Neural progenitor cell (in vitro differentiated cells): ENCODE measurements around the gene SLX1A. TPM values are rescaled to one million over a fixed set of nuclear protein-coding genes. Genes with fewer than 3 reads are reported as not detected.
"Not testable (repeated sequence)": the region's sequence is repeated elsewhere in the genome, so short reads cannot be mapped to it uniquely, and the experiment has no call there.

Experiments used
- DNase-seq: peaks from one replicate; pipeline ENCODE4 v3.0.0-alpha.2; 2016; ENCODE audit warnings: low spot score
- H2AFZ ChIP-seq: fragments of 200-600 bp; sonication (generic); replicated peaks from 2 replicates; pipeline ENCODE4 v1.6.1; 2016; ENCODE audit warnings: antibody characterized with exemption
- H3F3A ChIP-seq: fragments of 200-600 bp; sonication (generic); 2 replicates; pipeline ENCODE4 v1.6.1; 2016; ENCODE audit warnings: antibody characterized with exemption, low read depth
- H3K27ac ChIP-seq: fragments of 200-600 bp; sonication (generic); 2 replicates; pipeline ENCODE4 v1.5.1; 2016; ENCODE audit warnings: mild to moderate bottlenecking
- H3K27me3 ChIP-seq: fragments of 200-600 bp; sonication (generic); 2 replicates; pipeline ENCODE4 v1.6.1; 2016; ENCODE audit warnings: mild to moderate bottlenecking, moderate library complexity
- H3K36me3 ChIP-seq: fragments of 200-600 bp; sonication (generic); 2 replicates; pipeline ENCODE4 v1.5.1; 2016
- H3K4me1 ChIP-seq: fragments of 200-600 bp; sonication (generic); 2 replicates; pipeline ENCODE4 v1.6.1; 2016; ENCODE audit warnings: mixed run types
- H3K4me2 ChIP-seq: fragments of 200-600 bp; sonication (generic); 2 replicates; pipeline ENCODE4 v1.6.1; 2016
- H3K4me3 ChIP-seq: fragments of 200-600 bp; sonication (generic); 2 replicates; pipeline ENCODE4 v1.5.1; 2016
- H3K79me2 ChIP-seq: fragments of 200-600 bp; sonication (generic); 2 replicates; pipeline ENCODE4 v1.6.1; 2016; ENCODE audit warnings: low read depth
- H3K9ac ChIP-seq: fragments of 200-600 bp; sonication (generic); 2 replicates; pipeline ENCODE4 v1.6.1; 2016
- H3K9me3 ChIP-seq: fragments of 200-600 bp; sonication (generic); 2 replicates; pipeline ENCODE4 v1.5.1; 2016; ENCODE audit warnings: low read depth
- H4K20me1 ChIP-seq: fragments of 200-600 bp; sonication (generic); 2 replicates; pipeline ENCODE4 v1.6.1; 2016; ENCODE audit warnings: low read depth
- H3K27ac Mint-ChIP-seq: 3 replicates; pipeline ENCODE4 v1.8.0; 2021; ENCODE audit warnings: mixed read lengths
- H3K27me3 Mint-ChIP-seq: 2 replicates; pipeline ENCODE4 v1.8.0; 2022; ENCODE audit warnings: low read depth, mild to moderate bottlenecking, inconsistent platforms, moderate library complexity, mixed read lengths; ENCODE audit not compliant: insufficient read depth
- H3K36me3 Mint-ChIP-seq: 3 replicates; pipeline ENCODE4 v1.8.0; 2021; ENCODE audit warnings: mixed read lengths
- H3K4me1 Mint-ChIP-seq: 3 replicates; pipeline ENCODE4 v1.8.0; 2021; ENCODE audit warnings: mixed read lengths
- H3K4me3 Mint-ChIP-seq: 3 replicates; pipeline ENCODE4 v1.8.0; 2021; ENCODE audit warnings: mild to moderate bottlenecking, moderate library complexity, mixed read lengths
- H3K9me3 Mint-ChIP-seq: 3 replicates; pipeline ENCODE4 v1.8.0; 2020; ENCODE audit warnings: mixed read lengths
- EZH2 ChIP-seq: fragments of 200-600 bp; sonication (generic); IDR thresholded peaks from 2 replicates; pipeline ENCODE4 v1.6.1; 2017; ENCODE audit warnings: antibody characterized with exemption, mild to moderate bottlenecking, moderate library complexity
- EZH2phosphoT487 ChIP-seq: fragments of 200-600 bp; sonication (generic); IDR thresholded peaks from 2 replicates; pipeline ENCODE4 v1.6.1; 2017; ENCODE audit warnings: antibody characterized with exemption
- total RNA-seq: library from RNA; depleted of rRNA; stranded (reverse); fragments of >200 nt; gene quantifications from 2 replicates; pipeline ENCODE4 v1.2.3, GENCODE V29; 2015; ENCODE audit warnings: low replicate concordance
- TF ChIP-seq, protein P1 (sequence below): fragments of 200-600 bp; sonication (generic); IDR thresholded peaks from 2 replicates; pipeline ENCODE4 v1.5.1; 2017; ENCODE audit warnings: antibody characterized with exemption, mild to moderate bottlenecking

SLX1A gene
- total RNA-seq, 1 donor from 2014 or later, result 10.4 TPM

GRCh38 chr16:30186782-30187555, 6.7 kb upstream of the SLX1A start:
- no peak overlapping the region for H3K4me3 ChIP-seq
- H3K27me3 ChIP-seq, result peaks cover 24% of the 10 kb centered on the region
- H4K20me1 ChIP-seq, result peaks cover 9% of the 10 kb centered on the region
- no peak overlapping the region for H2AFZ ChIP-seq
- Mint-ChIP-seq H3K4me1 (peaks cover 11% of the 10 kb centered on the region), H3K9me3 (no peaks in the 10 kb centered on the region), H3K27ac (no peak overlapping the region), H3K36me3 (no peaks in the 10 kb centered on the region), H3K4me3 (no peak overlapping the region), H3K27me3 (peaks cover 7% of the 10 kb centered on the region)
- H3K27ac ChIP-seq, result no peak overlapping the region
- TF ChIP-seq, protein P1, sequence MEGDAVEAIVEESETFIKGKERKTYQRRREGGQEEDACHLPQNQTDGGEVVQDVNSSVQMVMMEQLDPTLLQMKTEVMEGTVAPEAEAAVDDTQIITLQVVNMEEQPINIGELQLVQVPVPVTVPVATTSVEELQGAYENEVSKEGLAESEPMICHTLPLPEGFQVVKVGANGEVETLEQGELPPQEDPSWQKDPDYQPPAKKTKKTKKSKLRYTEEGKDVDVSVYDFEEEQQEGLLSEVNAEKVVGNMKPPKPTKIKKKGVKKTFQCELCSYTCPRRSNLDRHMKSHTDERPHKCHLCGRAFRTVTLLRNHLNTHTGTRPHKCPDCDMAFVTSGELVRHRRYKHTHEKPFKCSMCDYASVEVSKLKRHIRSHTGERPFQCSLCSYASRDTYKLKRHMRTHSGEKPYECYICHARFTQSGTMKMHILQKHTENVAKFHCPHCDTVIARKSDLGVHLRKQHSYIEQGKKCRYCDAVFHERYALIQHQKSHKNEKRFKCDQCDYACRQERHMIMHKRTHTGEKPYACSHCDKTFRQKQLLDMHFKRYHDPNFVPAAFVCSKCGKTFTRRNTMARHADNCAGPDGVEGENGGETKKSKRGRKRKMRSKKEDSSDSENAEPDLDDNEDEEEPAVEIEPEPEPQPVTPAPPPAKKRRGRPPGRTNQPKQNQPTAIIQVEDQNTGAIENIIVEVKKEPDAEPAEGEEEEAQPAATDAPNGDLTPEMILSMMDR, result peak; percentile 74
- TF ChIP-seq EZH2, result no peak
- no peak overlapping the region for H3K9ac ChIP-seq
- no peaks in the 10 kb centered on the region for H3K36me3 ChIP-seq
- peak; percentile 74 for DNase-seq
- peaks cover 9% of the 10 kb centered on the region for H3F3A ChIP-seq
- no peak overlapping the region for H3K4me2 ChIP-seq
- no peaks in the 10 kb centered on the region for H3K79me2 ChIP-seq
- no peaks in the 10 kb centered on the region for H3K9me3 ChIP-seq
- H3K4me1 ChIP-seq, result peaks cover 2% of the 10 kb centered on the region

GRCh38 chr16:30187556-30187865, 6.2 kb upstream of the SLX1A start:
- no peak overlapping the region for H3K27ac Mint-ChIP-seq
- H3K36me3 Mint-ChIP-seq, result no peaks in the 10 kb centered on the region
- H3K9me3 Mint-ChIP-seq, result no peaks in the 10 kb centered on the region
- peaks cover 9% of the 10 kb centered on the region for H4K20me1 ChIP-seq
- H3K36me3 ChIP-seq, result no peaks in the 10 kb centered on the region
- no peak overlapping the region for H3K4me2 ChIP-seq
- H3K4me3 ChIP-seq, result no peak overlapping the region
- no peak for TF ChIP-seq EZH2
- TF ChIP-seq, protein P1, result no peak
- TF ChIP-seq EZH2phosphoT487, result no peak
- no peak overlapping the region for H3K9ac ChIP-seq
- H3K9me3 ChIP-seq, result no peaks in the 10 kb centered on the region
- H2AFZ ChIP-seq, result no peak overlapping the region
- H3K27ac ChIP-seq, result no peak overlapping the region
- H3K27me3 ChIP-seq, result peaks cover 18% of the 10 kb centered on the region
- H3K27me3 Mint-ChIP-seq, result peaks cover 4% of the 10 kb centered on the region
- no peak for DNase-seq
- H3K4me1 ChIP-seq, result peaks cover 2% of the 10 kb centered on the region
- H3F3A ChIP-seq, result peaks cover 4% of the 10 kb centered on the region
- H3K79me2 ChIP-seq, result no peaks in the 10 kb centered on the region
- no peak overlapping the region for H3K4me3 Mint-ChIP-seq
- peaks cover 9% of the 10 kb centered on the region for H3K4me1 Mint-ChIP-seq

GRCh38 chr16:30187971-30188561, 5.6 kb upstream of the SLX1A start:
- DNase-seq, result no peak

GRCh38 chr16:30191158-30191557, 2.5 kb upstream of the SLX1A start:
- not testable (repeated sequence) for H3F3A ChIP-seq, DNase-seq, H3K4me3 ChIP-seq, H3K27me3 Mint-ChIP-seq, H4K20me1 ChIP-seq, H3K9me3 Mint-ChIP-seq, H3K27ac ChIP-seq, H3K27ac Mint-ChIP-seq, H3K9me3 ChIP-seq, H3K9ac ChIP-seq, H3K4me1 Mint-ChIP-seq, H3K4me3 Mint-ChIP-seq, H3K36me3 ChIP-seq, H2AFZ ChIP-seq, H3K27me3 ChIP-seq, H3K36me3 Mint-ChIP-seq, H3K79me2 ChIP-seq, H3K4me1 ChIP-seq, H3K4me2 ChIP-seq

More at GRCh38 chr16:30187971-30188561, 5.6 kb upstream of the SLX1A start:
- no peak overlapping the region for H3K4me3 ChIP-seq
- no peaks in the 10 kb centered on the region for H3F3A ChIP-seq
- H3K9me3 Mint-ChIP-seq, result no peaks in the 10 kb centered on the region
- no peak overlapping the region for H3K9ac ChIP-seq
- peaks cover 4% of the 10 kb centered on the region for H3K27me3 Mint-ChIP-seq
- no peak overlapping the region for H3K4me2 ChIP-seq
- no peak overlapping the region for H3K4me3 Mint-ChIP-seq
- H3K27ac Mint-ChIP-seq, result no peak overlapping the region
- peaks cover 2% of the 10 kb centered on the region for H3K4me1 ChIP-seq
- H3K27ac ChIP-seq, result no peak overlapping the region
- H3K27me3 ChIP-seq, result peaks cover 14% of the 10 kb centered on the region
- TF ChIP-seq, protein P1, result no peak
- TF ChIP-seq EZH2, result no peak
- no peak for TF ChIP-seq EZH2phosphoT487
- no peaks in the 10 kb centered on the region for H3K36me3 ChIP-seq
- H3K79me2 ChIP-seq, result no peaks in the 10 kb centered on the region
- no peaks in the 10 kb centered on the region for H3K9me3 ChIP-seq
- peaks cover 9% of the 10 kb centered on the region for H3K4me1 Mint-ChIP-seq
- H4K20me1 ChIP-seq, result peaks cover 9% of the 10 kb centered on the region
- H2AFZ ChIP-seq, result no peak overlapping the region
- H3K36me3 Mint-ChIP-seq, result no peaks in the 10 kb centered on the region

GRCh38 chr16:30193098-30193497, 577 bp upstream of the SLX1A start:
- H3K4me1 Mint-ChIP-seq, H3K4me3 Mint-ChIP-seq, H3K36me3 Mint-ChIP-seq: not testable (repeated sequence)

More at GRCh38 chr16:30193098-30193497, 577 bp upstream of the SLX1A start:
- H3K9me3 Mint-ChIP-seq, H3K27me3 ChIP-seq, H3F3A ChIP-seq, DNase-seq, H3K9ac ChIP-seq, H3K27me3 Mint-ChIP-seq, H4K20me1 ChIP-seq, H3K79me2 ChIP-seq, H3K27ac ChIP-seq, H3K4me2 ChIP-seq, H3K9me3 ChIP-seq, H3K36me3 ChIP-seq, H3K27ac Mint-ChIP-seq, H3K4me3 ChIP-seq, H3K4me1 ChIP-seq, H2AFZ ChIP-seq: not testable (repeated sequence)
